ENCODE measurements around the gene PTCD2. TPM values are rescaled to one million over a fixed set of nuclear protein-coding genes. Genes with fewer than 3 reads are reported as not detected.
A peak's percentile ranks its signal among the peaks of the same experiment; 100 is the strongest.

The PTCD2 gene
- total and polyA plus RNA-seq, 2 donors (not counting 1 experiment from before 2014, with no cell fraction given): 10.3 to 15.9 TPM

DNA sequence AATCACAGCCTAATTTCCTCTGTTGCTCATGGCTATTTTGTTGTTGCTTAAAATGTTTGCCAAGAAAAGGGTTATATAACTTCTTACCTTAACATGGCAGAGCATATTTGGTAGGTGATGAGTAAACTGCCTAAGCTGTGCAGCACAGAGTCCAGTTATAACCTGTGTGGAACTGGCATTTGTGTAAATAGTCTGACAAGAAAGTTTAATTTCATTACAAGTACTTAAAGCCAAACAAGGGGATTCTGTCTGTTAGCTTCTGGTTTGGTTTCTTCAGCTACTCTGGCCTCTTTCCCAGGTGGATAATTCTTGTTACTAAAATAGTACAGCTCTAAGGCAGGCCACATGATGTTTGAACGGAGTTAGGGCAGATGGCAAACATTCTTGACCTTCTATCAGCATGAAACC is 72.2 kb downstream of the PTCD2 start:
- Histone ChIP-seq H3K9ac (ENCODE audit: insufficient read depth, low read length) (no peak overlapping the region), H3K4me2 (ENCODE audit: extremely low read depth, insufficient read depth, low read length) (no peak overlapping the region), H4K20me1 (ENCODE audit: control insufficient read depth, extremely low read depth, insufficient read depth, low read length) (no peaks in the 10 kb centered on the region), H3K27me3 (ENCODE audit: control insufficient read depth, insufficient read depth, low read length) (no peaks in the 10 kb centered on the region), H3K79me2 (ENCODE audit: control insufficient read depth, insufficient read depth, low read length) (no peaks in the 10 kb centered on the region), H2AFZ (ENCODE audit: low read length) (no peak overlapping the region), H3K4me3 (replicated peaks in 1 of 4; ENCODE audit: control extremely low read depth in 1 of 4, insufficient read depth in 1 of 4, low read depth in 3 of 4, low read length in 4 of 4) (no peak overlapping the region), H3K9me3 (ENCODE audit: control insufficient read depth, insufficient read depth, low read depth, low read length) (no peaks in the 10 kb centered on the region), H3K36me3 (ENCODE audit: control insufficient read depth, insufficient read depth, low read length) (no peaks in the 10 kb centered on the region), H3K4me1 (ENCODE audit: control insufficient read depth, extremely low read depth, insufficient read depth, low read length) (peaks cover 8% of the 10 kb centered on the region), H3K27ac (ENCODE audit: insufficient read depth, low read length) (no peak overlapping the region)
- DNase-seq (ENCODE audit: low read depth in 2 of 2): peak; percentile 30 to 49
- TF ChIP-seq EZH2 (IDR thresholded peaks at IDR 0.05; ENCODE audit: low read length, missing control alignments): no peak
- TF ChIP-seq, protein P1, sequence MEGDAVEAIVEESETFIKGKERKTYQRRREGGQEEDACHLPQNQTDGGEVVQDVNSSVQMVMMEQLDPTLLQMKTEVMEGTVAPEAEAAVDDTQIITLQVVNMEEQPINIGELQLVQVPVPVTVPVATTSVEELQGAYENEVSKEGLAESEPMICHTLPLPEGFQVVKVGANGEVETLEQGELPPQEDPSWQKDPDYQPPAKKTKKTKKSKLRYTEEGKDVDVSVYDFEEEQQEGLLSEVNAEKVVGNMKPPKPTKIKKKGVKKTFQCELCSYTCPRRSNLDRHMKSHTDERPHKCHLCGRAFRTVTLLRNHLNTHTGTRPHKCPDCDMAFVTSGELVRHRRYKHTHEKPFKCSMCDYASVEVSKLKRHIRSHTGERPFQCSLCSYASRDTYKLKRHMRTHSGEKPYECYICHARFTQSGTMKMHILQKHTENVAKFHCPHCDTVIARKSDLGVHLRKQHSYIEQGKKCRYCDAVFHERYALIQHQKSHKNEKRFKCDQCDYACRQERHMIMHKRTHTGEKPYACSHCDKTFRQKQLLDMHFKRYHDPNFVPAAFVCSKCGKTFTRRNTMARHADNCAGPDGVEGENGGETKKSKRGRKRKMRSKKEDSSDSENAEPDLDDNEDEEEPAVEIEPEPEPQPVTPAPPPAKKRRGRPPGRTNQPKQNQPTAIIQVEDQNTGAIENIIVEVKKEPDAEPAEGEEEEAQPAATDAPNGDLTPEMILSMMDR (conservative IDR thresholded peaks at IDR 0.05 in 1 of 2, IDR thresholded peaks at IDR 0.05 in 1 of 2; ENCODE audit: low read depth in 1 of 2, low read length in 2 of 2): no peak

DNA sequence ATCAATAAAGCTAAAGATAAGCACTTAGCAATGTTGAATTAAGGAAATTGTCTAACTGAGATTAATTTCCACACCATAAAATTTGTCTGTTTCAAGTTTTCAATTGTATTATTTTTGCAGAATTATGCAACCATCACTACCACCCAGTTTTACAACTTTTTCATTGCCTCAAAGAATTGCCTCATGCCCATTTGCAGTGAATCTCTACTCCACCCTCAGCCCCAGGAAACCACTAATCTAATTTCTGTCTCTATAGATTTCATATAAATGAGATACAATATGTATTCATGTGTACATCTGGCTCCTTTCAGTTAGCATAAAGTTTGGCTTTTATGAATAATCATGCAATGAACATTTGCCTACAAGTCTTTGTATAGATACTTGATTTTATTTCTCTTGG is 72.9 kb downstream of the PTCD2 start:
- no peaks in the 10 kb centered on the region for H3K36me3 ChIP-seq (ENCODE audit: control insufficient read depth, insufficient read depth, low read length)
- no peak overlapping the region for H2AFZ ChIP-seq (ENCODE audit: low read length)
- no peaks in the 10 kb centered on the region for H3K9me3 ChIP-seq (ENCODE audit: control insufficient read depth, insufficient read depth, low read depth, low read length)
- no peak overlapping the region for H3K27ac ChIP-seq (ENCODE audit: insufficient read depth, low read length)
- H4K20me1 ChIP-seq (ENCODE audit: control insufficient read depth, extremely low read depth, insufficient read depth, low read length): no peaks in the 10 kb centered on the region
- H3K4me1 ChIP-seq (ENCODE audit: control insufficient read depth, extremely low read depth, insufficient read depth, low read length): peaks cover 3% of the 10 kb centered on the region
- no peak overlapping the region for H3K9ac ChIP-seq (ENCODE audit: insufficient read depth, low read length)
- no peak overlapping the region for H3K4me3 ChIP-seq (replicated peaks in 1 of 4; ENCODE audit: control extremely low read depth in 1 of 4, insufficient read depth in 1 of 4, low read depth in 3 of 4, low read length in 4 of 4)
- no peaks in the 10 kb centered on the region for H3K79me2 ChIP-seq (ENCODE audit: control insufficient read depth, insufficient read depth, low read length)
- TF ChIP-seq, protein P1 (conservative IDR thresholded peaks at IDR 0.05 in 1 of 2, IDR thresholded peaks at IDR 0.05 in 1 of 2; ENCODE audit: low read depth in 1 of 2, low read length in 2 of 2): no peak
- no peak for TF ChIP-seq EZH2 (IDR thresholded peaks at IDR 0.05; ENCODE audit: low read length, missing control alignments)
- no peak for DNase-seq (ENCODE audit: low read depth in 2 of 2)
- no peaks in the 10 kb centered on the region for H3K27me3 ChIP-seq (ENCODE audit: control insufficient read depth, insufficient read depth, low read length)
- no peak overlapping the region for H3K4me2 ChIP-seq (ENCODE audit: extremely low read depth, insufficient read depth, low read length)

DNA sequence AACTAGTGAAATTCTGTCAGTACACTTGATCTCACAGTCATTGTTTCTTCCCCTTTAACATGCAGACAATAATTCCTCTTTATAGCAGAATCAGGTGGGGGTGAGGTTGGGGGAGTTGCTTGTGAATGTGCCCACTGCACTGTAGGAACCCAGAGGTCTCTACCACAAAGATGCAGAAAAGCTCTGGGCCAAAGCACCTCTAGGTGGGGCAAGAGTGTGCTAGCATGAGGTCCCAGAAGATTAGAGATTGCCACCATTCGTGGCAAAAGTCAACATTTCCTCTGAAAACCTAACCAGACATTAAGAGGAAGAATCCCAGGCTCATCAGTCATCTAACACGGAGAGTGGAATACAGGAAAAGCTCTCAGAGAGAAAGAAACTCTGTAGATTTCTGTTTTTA is 74.5 kb downstream of the PTCD2 start:
- Histone ChIP-seq H4K20me1 (ENCODE audit: control insufficient read depth, extremely low read depth, insufficient read depth, low read length) (no peaks in the 10 kb centered on the region), H3K9me3 (ENCODE audit: control insufficient read depth, insufficient read depth, low read depth, low read length) (no peaks in the 10 kb centered on the region), H2AFZ (ENCODE audit: low read length) (no peak overlapping the region), H3K4me1 (ENCODE audit: control insufficient read depth, extremely low read depth, insufficient read depth, low read length) (no peaks in the 10 kb centered on the region), H3K4me3 (replicated peaks in 1 of 4; ENCODE audit: control extremely low read depth in 1 of 4, insufficient read depth in 1 of 4, low read depth in 3 of 4, low read length in 4 of 4) (no peak overlapping the region), H3K4me2 (ENCODE audit: extremely low read depth, insufficient read depth, low read length) (no peak overlapping the region), H3K9ac (ENCODE audit: insufficient read depth, low read length) (no peak overlapping the region), H3K27me3 (ENCODE audit: control insufficient read depth, insufficient read depth, low read length) (no peaks in the 10 kb centered on the region), H3K36me3 (ENCODE audit: control insufficient read depth, insufficient read depth, low read length) (no peaks in the 10 kb centered on the region), H3K79me2 (ENCODE audit: control insufficient read depth, insufficient read depth, low read length) (no peaks in the 10 kb centered on the region), H3K27ac (ENCODE audit: insufficient read depth, low read length) (no peak overlapping the region)
- TF ChIP-seq, protein P1 (conservative IDR thresholded peaks at IDR 0.05 in 1 of 2, IDR thresholded peaks at IDR 0.05 in 1 of 2; ENCODE audit: low read depth in 1 of 2, low read length in 2 of 2): peak; percentile 32 to 56
- TF ChIP-seq EZH2 (IDR thresholded peaks at IDR 0.05; ENCODE audit: low read length, missing control alignments): no peak
- peak; percentile 10 to 30 for DNase-seq (ENCODE audit: low read depth in 2 of 2)
